SIG-M5 treated with dmso at 0.1 percent for 504 hours (cell line): ENCODE data around the gene RPE.

Experiments used
- DNase-seq: peaks from one replicate; lab custom pipeline; 2025; ENCODE audit not compliant: unreplicated experiment; lab: John Stamatoyannopoulos, UW

Gene RPE

GRCh38 chr2:210002158-210003157 is at the start of gene RPE:
RPE (plus strand) TSS chr2:210002638; CDS start chr2:210002662, 24 bp downstream.
- DNase-seq = peak; percentile 95

GRCh38 chr2:209956271-209956670 is 46.2 kb upstream of the RPE start:
- DNase-seq = no peak

- DNase-seq = no peak
Observed at GRCh38 chr2:209958016-209958415, 44.4 kb upstream of the RPE start.

- no peak for DNase-seq
Observed at GRCh38 chr2:209960045-209960444, 42.4 kb upstream of the RPE start.

GRCh38 chr2:209960676-209961630 is 41.5 kb upstream of the RPE start:
- peak; percentile 71 for DNase-seq

GRCh38 chr2:209965723-209966122 is 36.7 kb upstream of the RPE start:
- no peak for DNase-seq

GRCh38 chr2:209969692-209970091 is 32.7 kb upstream of the RPE start:
- no peak for DNase-seq

GRCh38 chr2:209970271-209970670 is 32.2 kb upstream of the RPE start:
- DNase-seq = no peak

- no peak for DNase-seq
Observed at GRCh38 chr2:209970711-209971110, 31.7 kb upstream of the RPE start.

GRCh38 chr2:209973328-209973727 is 29.1 kb upstream of the RPE start:
- DNase-seq = no peak

GRCh38 chr2:209974576-209974975 is 27.9 kb upstream of the RPE start:
- no peak for DNase-seq

- DNase-seq = no peak
Observed at GRCh38 chr2:209976698-209977385, 25.6 kb upstream of the RPE start.

- DNase-seq = peak; percentile 58
Observed at GRCh38 chr2:209977386-209978239, 24.8 kb upstream of the RPE start.

- no peak for DNase-seq
Observed at GRCh38 chr2:209984291-209984690, 18.1 kb upstream of the RPE start.

GRCh38 chr2:209985874-209986273 is 16.6 kb upstream of the RPE start:
- peak; percentile 87 for DNase-seq

GRCh38 chr2:209986415-209986814 is 16.0 kb upstream of the RPE start:
- DNase-seq = peak; percentile 25

- DNase-seq = no peak
Observed at GRCh38 chr2:209988010-209988409, 14.4 kb upstream of the RPE start.

GRCh38 chr2:209990838-209991237 is 11.6 kb upstream of the RPE start:
- DNase-seq = no peak

GRCh38 chr2:209993968-209994367 is 8.5 kb upstream of the RPE start:
- no peak for DNase-seq

GRCh38 chr2:209998596-209998995 is 3.8 kb upstream of the RPE start:
- no peak for DNase-seq
